K562 (cell line): Measurements from ENCODE around the gene STAB1.

Source experiments
- EZH2 ChIP-seq: IDR thresholded peaks from 2 replicates; pipeline ENCODE4 v1.6.1; 2012; ENCODE audit warnings: low read depth, mild to moderate bottlenecking, inconsistent platforms, low read length, borderline replicate concordance
- NONO ChIP-seq, 2 experiments: fragments of 200-400 bp in 1 of 2; fragments of 450-650 bp in 1 of 2; formaldehyde crosslinking in 1 of 2; IDR thresholded peaks; 2 replicates each; pipeline ENCODE4 v1.6.1; 2017; ENCODE audit warnings: low read depth in 2 of 2, mild to moderate bottlenecking in 2 of 2, moderate library complexity in 2 of 2, low read length in 1 of 2
- RFX5 ChIP-seq: IDR thresholded peaks from 2 replicates; pipeline ENCODE4 v1.6.1; 2011; ENCODE audit warnings: low read depth, mild to moderate bottlenecking, improper control_type of control experiment, low read length
- TF ChIP-seq, protein P1 (sequence below): sonication (generic); formaldehyde crosslinking; IDR thresholded peaks from 2 replicates; pipeline ENCODE4 v1.8.0; 2022; ENCODE audit warnings: mild to moderate bottlenecking, missing genetic modification reagents

DNA sequence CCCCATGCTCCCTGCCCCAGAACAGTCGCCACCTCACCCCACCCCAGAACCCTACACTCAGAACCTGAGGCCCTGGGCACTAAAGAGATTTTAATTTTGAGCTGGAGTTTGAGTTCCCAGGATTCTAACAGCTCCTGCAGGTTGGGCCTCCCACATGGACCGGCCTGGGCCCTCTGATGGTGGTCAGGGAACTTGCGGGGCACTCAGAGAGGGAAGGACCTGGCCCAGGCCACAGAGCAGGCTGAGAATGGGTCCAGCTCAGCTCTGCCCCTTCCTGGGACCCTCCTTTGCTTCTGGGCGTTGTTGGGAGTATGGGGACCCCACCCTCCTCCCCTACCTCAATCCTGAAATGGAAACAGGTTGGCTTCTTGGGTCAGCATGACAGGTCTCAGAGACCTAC lies 49.1 kb upstream of the STAB1 start:
- no peak for TF ChIP-seq RFX5
- no peak for TF ChIP-seq EZH2
- TF ChIP-seq NONO (IDR thresholded peaks at IDR 0.05; ENCODE audit: low read depth in 2 of 2, low read length in 1 of 2): no peak
- TF ChIP-seq, protein P1, sequence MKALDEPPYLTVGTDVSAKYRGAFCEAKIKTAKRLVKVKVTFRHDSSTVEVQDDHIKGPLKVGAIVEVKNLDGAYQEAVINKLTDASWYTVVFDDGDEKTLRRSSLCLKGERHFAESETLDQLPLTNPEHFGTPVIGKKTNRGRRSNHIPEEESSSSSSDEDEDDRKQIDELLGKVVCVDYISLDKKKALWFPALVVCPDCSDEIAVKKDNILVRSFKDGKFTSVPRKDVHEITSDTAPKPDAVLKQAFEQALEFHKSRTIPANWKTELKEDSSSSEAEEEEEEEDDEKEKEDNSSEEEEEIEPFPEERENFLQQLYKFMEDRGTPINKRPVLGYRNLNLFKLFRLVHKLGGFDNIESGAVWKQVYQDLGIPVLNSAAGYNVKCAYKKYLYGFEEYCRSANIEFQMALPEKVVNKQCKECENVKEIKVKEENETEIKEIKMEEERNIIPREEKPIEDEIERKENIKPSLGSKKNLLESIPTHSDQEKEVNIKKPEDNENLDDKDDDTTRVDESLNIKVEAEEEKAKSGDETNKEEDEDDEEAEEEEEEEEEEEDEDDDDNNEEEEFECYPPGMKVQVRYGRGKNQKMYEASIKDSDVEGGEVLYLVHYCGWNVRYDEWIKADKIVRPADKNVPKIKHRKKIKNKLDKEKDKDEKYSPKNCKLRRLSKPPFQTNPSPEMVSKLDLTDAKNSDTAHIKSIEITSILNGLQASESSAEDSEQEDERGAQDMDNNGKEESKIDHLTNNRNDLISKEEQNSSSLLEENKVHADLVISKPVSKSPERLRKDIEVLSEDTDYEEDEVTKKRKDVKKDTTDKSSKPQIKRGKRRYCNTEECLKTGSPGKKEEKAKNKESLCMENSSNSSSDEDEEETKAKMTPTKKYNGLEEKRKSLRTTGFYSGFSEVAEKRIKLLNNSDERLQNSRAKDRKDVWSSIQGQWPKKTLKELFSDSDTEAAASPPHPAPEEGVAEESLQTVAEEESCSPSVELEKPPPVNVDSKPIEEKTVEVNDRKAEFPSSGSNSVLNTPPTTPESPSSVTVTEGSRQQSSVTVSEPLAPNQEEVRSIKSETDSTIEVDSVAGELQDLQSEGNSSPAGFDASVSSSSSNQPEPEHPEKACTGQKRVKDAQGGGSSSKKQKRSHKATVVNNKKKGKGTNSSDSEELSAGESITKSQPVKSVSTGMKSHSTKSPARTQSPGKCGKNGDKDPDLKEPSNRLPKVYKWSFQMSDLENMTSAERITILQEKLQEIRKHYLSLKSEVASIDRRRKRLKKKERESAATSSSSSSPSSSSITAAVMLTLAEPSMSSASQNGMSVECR (CRISPR knock-in tag): no peak
